NOMO-1 treated with dmso at 0.1 percent for 144 hours (cell line): ENCODE data around the gene NDUFS7.
"Not testable (repeated sequence)": the region's sequence is repeated elsewhere in the genome, so short reads cannot be mapped to it uniquely, and the experiment has no call there.

Experiments used
- DNase-seq: peaks from one replicate; lab custom pipeline; 2025; ENCODE audit not compliant: unreplicated experiment; lab: John Stamatoyannopoulos, UW

Gene NDUFS7

DNA sequence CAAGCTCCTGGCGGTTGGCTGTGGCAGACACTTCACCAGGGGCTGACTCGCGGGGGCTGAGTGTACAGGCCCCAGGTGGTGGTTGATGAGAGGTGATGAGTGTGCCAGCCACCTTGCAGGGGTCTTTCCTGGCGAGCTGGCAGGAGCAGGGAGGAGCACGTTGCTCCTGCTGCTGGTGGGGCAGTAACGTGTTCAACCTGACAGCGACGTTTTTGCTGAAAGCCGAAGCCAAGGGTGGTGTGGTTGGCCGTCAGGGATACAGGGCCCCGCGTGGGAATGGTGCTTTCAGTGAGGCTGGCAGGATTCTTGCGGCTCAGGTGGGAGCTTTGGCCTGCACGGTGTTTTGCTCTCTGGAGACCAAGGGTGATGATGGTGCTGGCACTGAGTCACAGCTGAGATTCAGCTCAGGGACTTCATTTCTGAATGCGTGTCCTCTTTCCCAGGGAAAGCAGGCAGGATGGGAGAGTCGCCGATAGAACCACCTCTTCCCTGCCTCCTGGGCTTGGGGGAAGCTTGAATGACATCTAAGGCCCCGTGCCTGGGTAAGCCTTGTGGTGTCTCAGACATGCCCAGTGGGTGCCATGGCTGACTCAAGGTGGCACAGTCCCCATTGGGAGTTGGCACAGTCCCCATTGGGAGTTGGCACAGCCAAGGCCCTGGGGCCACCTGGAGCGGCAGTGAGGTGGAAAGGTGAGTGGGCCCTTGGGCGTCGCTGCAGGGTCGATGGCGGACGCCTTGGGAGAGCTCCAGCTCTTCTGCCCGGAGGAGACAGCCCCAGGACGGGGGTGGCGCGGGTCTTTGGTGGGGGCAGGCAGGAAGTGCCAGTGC, 32.5 kb downstream of the NDUFS7 start:
- no peak for DNase-seq

GRCh38 chr19:1417145-1417544, 33.4 kb downstream of the NDUFS7 start:
- DNase-seq, result no peak

DNA sequence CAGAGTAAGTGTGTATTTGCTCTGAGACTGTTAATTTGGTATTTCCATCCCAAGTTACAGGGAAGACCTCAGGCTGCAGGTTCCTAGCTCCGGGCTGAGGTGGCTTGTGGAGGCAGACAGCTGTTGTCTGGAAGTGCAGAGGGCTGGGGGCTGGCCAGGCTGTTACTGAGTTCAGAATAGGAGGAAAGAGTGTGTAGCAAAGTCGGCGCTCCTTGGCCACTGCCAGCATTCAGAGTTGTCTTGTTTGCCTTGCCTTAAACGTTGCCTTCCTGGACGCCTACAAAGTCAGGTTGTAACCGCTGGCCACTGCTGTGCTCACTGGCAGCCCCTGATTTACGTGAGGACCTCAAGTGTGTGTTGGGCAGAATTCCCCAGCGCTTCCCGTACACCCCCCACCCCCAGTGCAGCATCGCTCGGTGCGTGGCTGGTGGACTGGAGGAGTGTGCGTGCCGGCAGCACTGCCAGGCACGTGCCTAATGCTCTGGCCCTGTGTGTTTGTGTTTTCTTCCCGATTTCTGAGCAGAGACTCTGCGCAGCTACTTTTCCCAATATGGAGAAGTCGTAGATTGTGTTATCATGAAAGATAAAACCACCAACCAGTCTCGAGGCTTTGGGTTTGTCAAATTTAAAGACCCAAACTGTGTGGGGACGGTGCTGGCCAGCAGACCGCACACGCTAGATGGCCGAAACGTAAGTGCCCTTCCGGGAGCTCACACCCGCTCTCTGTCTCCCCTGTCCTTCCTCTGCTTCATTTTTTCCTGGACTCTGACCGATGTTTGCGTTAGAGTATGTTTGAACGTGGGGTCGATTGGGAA, 34.2 kb downstream of the NDUFS7 start:
- DNase-seq, result no peak

DNA sequence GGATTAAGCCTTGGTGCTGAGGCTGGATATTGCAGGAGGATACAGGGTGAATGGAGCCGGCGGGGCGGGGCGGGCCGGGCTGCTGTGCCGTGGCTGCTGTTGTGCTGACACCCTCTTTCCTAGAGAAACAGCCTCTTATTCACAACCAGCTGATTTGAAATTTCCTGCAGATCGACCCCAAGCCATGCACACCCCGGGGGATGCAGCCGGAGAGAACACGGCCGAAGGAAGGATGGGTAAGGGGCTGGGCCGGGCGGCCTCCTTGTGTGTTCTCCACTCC, 34.7 kb downstream of the NDUFS7 start:
- DNase-seq, result no peak

GRCh38 chr19:1418951-1419738, 35.4 kb downstream of the NDUFS7 start:
- DNase-seq, result no peak

DNA sequence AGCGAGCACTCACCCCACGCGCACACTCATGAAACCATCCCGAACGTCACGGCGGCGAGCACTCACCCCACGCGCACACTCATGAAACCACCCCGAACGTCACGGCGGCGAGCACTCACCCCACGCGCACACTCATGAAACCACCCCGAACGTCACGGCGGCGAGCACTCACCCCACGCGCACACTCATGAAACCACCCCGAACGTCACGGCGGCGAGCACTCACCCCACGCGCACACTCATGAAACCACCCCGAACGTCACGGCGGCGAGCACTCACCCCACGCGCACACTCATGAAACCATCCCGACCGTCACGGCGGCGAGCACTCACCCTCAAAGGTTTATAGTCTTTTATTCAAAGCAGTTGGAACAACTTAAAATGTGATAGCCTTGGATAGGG, 36.4 kb downstream of the NDUFS7 start:
- DNase-seq, result not testable (repeated sequence)

GRCh38 chr19:1420590-1420989, 36.9 kb downstream of the NDUFS7 start:
- DNase-seq, result no peak

DNA sequence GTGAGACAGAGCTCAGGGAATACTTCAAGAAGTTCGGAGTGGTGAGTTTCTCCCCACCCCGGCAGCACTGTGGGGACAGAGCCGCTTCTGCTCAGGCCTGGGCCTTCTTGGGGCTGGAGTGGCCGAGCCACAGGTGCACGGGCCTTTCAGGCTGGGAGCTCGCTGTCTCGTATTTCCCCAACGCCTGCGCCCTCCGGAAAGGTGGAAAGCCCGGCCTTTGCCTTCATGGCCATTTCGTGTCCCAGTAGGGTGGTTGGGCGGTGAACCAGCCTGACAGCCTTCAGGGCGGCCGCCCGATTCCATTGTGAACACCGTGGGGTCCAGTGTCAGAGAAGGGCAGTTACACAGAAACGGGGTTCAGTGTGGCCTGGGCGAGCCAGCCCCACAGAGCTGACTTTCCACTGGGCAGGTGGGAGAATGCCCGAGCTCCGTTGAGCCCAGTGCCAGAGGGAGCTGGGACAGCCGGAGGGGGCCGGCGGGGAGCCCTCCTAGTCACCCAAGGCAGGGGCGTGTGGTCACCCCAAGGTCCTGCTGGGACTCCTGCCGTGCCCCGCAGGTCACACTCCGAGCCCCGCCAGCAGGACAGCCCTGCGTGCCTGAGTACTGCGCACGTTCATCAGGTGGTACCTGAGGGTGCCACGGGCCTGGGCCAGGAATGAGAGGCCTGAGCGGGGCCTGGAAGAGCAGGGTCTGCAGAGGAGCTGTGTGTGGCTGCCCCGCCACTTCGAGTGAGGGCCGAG, 37.7 kb downstream of the NDUFS7 start:
- DNase-seq, result no peak

DNA sequence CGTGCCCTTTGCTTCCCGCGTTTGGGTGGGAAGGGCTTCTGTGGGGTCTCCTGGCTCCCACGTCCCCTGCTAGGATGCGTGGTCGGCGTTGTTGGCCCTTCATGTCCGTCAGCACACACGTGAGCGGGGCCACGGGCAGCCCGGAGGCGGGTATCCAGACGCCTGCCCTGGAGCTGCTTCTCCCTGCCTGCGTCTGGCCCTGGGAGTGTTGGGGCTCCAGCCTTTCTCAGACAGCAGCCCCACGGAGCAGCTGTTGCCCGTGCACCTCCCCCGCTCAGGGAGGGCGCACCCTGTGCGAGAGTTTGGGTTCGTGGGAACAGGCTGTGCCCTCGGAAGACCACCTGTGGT, 38.2 kb downstream of the NDUFS7 start:
- no peak for DNase-seq

DNA sequence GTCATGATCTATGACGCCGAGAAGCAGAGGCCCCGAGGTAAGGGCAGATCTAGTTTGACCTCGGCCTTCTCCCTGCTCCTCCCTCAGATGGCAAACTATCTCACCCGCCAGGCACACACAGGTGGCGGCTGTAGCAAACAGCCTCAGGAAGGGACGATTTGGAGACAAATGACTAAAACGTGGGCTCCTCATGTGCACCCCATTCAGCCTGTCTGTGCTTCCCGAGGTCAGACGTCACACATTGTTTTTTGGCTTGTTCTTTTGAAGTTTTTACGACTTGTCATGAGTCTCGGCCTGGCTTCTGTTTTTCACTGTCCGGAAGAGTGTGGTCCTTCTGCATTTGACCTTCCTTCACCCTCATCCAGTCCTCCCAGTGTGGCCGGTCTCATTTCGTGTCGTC, 38.7 kb downstream of the NDUFS7 start:
- no peak for DNase-seq

GRCh38 chr19:1422943-1423342, 39.2 kb downstream of the NDUFS7 start:
- DNase-seq, result no peak

- no peak for DNase-seq
These were observed 39.9 kb downstream of the NDUFS7 start for GRCh38 chr19:1423436-1424191.

- no peak for DNase-seq
These were observed 40.7 kb downstream of the NDUFS7 start for GRCh38 chr19:1424192-1424955.

DNA sequence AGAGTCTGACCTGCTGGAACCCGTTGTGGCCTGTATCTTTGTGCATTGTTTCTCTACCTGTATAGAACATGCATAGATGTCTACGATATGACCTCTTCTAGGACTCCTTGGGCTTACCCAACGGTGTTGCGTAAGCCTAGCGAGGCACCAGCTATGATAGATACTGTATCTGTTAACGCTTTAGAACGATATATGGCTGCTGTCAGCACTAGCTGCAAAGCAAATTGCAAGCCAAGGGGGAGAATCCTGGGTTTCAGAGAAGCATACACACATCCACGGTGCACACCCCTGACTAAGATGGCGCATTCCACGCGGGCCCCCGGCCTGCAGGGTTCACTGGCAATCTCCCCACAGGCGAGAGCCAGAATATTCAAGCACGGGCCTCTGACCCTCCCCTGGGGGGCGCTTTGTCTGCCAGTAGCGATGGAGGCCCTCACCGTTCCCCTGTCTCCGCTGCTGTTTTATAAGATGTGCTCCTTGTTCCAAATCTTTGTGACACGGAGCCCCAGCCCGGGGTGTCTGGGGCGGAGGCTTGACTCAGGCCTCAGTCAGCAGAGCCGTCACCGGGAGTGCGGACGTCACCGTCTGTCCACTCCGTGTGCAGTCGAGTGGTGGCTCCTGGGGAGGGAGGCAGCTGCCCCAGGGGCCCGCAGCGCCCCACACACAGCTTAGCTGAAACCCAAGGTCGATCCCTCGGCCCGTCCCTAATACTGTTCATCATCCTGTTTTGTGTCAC, 41.6 kb downstream of the NDUFS7 start:
- DNase-seq, result no peak

DNA sequence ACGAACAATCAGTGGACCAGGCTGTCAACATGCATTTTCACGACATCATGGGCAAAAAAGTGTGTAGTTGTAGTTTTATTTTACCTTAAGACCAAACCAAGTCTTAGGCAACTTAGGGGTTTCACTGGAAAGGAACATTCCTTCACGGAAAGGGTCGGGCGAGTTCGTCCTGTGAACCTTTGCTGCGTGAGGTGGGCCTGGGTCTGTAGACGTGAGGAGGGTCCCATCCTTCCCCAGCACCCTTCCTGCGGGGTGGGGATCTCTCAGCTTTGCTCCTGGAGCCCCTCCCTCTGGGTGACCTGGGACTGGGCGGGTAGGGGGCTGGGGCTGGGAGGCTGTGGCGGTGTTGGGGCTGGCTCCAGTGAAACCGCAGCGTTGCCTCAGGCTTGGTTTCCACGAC, 42.2 kb downstream of the NDUFS7 start:
- DNase-seq, result no peak

DNA sequence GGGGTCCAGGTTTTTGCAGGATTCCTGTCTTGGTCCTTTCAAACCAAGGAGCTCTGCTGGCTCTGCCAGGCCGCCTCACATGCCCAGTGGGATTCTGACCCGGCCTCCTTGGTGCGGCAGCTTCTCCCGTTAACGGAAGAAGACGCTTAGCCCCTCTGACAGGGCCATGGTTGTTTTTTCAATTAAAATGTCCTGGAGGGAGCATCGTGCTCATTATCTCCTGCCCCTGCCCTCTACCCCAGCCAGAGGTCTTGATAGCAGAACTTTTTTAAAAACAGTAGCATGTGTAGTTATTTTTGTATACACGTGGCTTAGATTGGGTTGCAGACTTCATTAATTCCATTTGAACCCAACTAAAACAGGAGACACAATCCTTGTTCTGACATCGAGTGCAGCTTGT, 43.0 kb downstream of the NDUFS7 start:
- DNase-seq, result no peak

GRCh38 chr19:1427221-1427920, 43.7 kb downstream of the NDUFS7 start:
- no peak for DNase-seq

- no peak for DNase-seq
These were observed 45.2 kb downstream of the NDUFS7 start for GRCh38 chr19:1428738-1429391.
